Neuron (in vitro differentiated cells): Measurements from ENCODE around the gene HGFAC.

Experiments used
- H2AFZ ChIP-seq: one replicate; pipeline ENCODE4 v1.6.1; 2013; ENCODE audit warnings: low read depth, mild to moderate bottlenecking, inconsistent platforms, low read length, moderate library complexity
- H3K27me3 ChIP-seq: one replicate; pipeline ENCODE4 v1.6.1; 2013; ENCODE audit warnings: low read length; ENCODE audit not compliant: insufficient read depth
- H3K36me3 ChIP-seq: one replicate; pipeline ENCODE4 v1.6.1; 2013; ENCODE audit warnings: low read length; ENCODE audit not compliant: insufficient read depth
- H3K4me1 ChIP-seq: one replicate; pipeline ENCODE4 v1.6.1; 2013; ENCODE audit warnings: low read length; ENCODE audit not compliant: insufficient read depth
- H3K4me3 ChIP-seq: 2 replicates; pipeline ENCODE4 v1.5.1; 2013; ENCODE audit warnings: mild to moderate bottlenecking, low read length, moderate library complexity
- H3K9me3 ChIP-seq: one replicate; pipeline ENCODE4 v1.6.1; 2013; ENCODE audit warnings: low read length

The HGFAC gene

GRCh38 chr4:3435686-3435956, 6.1 kb upstream of the HGFAC start:
- H3K4me1 ChIP-seq: peaks cover 9% of the 10 kb centered on the region
- no peak overlapping the region for H2AFZ ChIP-seq
- no peaks in the 10 kb centered on the region for H3K9me3 ChIP-seq
- H3K4me3 ChIP-seq: no peak overlapping the region
- no peaks in the 10 kb centered on the region for H3K27me3 ChIP-seq
- H3K36me3 ChIP-seq: peaks cover 3% of the 10 kb centered on the region

DNA sequence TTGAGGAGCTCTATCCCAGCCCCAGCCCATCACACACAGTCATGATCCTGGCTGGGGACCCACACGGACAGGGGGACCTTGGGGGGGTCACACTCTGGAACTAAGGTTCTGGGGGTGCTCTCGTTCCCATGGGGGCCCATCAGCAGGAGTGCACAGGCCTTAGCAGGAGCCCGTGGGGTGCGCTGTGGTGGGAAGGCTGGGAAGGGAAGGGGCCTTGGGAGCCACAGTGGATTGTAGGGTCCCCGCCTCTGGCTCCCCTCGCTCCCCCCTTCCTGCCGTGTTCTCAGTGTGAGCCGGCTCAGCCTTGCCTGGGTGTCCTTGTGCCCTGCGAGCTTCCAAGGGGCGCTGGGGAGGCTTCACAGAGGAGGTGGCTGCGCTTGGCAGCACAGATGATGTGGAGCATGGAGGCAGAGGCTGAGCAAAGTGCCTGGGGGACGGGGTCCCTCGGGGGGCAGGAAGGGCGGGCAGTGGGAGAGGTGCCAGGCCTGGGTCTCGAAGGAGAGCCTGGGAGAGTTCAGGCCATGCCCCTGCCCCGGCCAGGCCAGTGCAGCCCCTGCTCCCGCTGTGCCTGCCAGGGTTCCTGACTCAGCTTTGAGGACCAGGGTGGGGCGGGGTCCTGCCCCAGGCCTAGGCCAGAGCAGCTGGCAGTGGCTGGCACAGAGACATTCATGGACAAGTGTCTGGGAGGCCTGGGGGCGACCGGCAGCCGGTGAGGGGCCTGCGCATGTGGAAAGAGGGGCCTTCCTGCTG, 5.5 kb upstream of the HGFAC start:
- Histone ChIP-seq H3K27me3 (no peaks in the 10 kb centered on the region), H3K36me3 (no peaks in the 10 kb centered on the region), H2AFZ (no peak overlapping the region), H3K4me3 (no peak overlapping the region), H3K9me3 (no peaks in the 10 kb centered on the region), H3K4me1 (peaks cover 9% of the 10 kb centered on the region)

DNA sequence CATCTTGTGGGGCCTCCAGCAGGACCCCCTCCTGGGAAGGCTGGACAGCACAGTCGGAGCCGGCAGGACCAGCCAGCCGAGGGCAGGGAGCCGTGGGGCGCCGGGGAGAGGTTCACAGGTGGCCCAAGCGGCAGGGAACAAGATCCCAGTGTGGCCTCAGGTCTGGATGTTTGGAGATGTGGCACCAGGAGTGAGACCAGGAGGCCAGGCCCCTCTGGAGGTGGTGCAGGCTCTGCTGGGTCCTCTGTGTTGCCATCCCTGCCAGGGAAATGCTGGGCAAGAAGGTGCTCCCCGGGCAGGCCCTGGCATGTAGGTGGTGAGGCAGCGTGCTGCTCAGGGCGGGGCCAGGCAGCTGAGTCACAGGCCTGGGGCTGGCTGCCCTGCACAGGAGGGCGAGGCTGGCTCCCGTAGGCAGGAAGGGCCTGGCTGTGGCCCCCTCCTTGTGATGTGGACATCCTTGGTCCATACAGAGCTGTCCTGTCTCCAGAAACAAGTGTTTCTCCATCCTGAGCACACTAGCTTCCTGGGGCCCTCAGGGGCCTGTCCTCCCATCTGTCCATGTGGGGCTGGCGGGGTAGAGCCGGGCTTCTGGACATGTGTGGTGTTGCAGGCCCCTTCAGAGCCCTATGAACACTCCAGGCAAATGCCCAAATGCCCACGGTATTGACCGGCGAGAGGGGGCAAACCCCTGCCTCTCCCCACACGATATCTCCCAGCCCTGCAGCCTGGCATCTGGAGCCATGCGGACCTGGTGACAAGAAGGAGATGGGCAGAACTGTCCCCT, 4.8 kb upstream of the HGFAC start:
- H2AFZ ChIP-seq: no peak overlapping the region

GRCh38 chr4:3437582-3437936, 4.2 kb upstream of the HGFAC start:
- peaks cover 9% of the 10 kb centered on the region for H3K4me1 ChIP-seq
- no peaks in the 10 kb centered on the region for H3K36me3 ChIP-seq
- H3K4me3 ChIP-seq: no peak overlapping the region
- H3K9me3 ChIP-seq: no peaks in the 10 kb centered on the region
- no peaks in the 10 kb centered on the region for H3K27me3 ChIP-seq
- H2AFZ ChIP-seq: no peak overlapping the region

More for the DNA sequence above, 4.8 kb upstream of the HGFAC start:
- peaks cover 9% of the 10 kb centered on the region for H3K4me1 ChIP-seq
- no peaks in the 10 kb centered on the region for H3K27me3 ChIP-seq
- no peaks in the 10 kb centered on the region for H3K9me3 ChIP-seq
- H3K36me3 ChIP-seq: no peaks in the 10 kb centered on the region
- H3K4me3 ChIP-seq: no peak overlapping the region

GRCh38 chr4:3437998-3438846, 3.5 kb upstream of the HGFAC start:
- H3K9me3 ChIP-seq: no peaks in the 10 kb centered on the region
- H3K36me3 ChIP-seq: no peaks in the 10 kb centered on the region
- no peaks in the 10 kb centered on the region for H3K27me3 ChIP-seq
- peaks cover 9% of the 10 kb centered on the region for H3K4me1 ChIP-seq
- no peak overlapping the region for H2AFZ ChIP-seq
- no peak overlapping the region for H3K4me3 ChIP-seq

DNA sequence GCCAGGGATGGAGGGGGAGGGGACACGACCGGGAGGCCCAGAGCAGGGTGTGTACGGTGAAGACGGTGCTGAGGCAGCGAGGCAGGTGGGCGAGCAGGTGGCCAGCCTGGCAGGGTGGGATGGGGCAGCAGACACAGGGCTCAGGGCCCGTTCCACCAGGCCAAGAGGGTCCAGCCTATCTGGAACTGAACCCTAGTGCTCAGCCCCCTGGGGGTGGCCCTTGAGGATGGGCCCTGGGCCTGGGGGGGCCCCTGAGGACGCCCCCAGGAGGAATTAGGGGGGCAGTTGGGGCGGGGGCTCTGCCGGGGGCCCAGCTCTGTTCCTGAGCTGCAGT, 3.0 kb upstream of the HGFAC start:
- Histone ChIP-seq H3K36me3 (no peaks in the 10 kb centered on the region), H3K9me3 (no peaks in the 10 kb centered on the region), H3K4me3 (no peak overlapping the region), H3K27me3 (no peaks in the 10 kb centered on the region), H3K4me1 (peaks cover 9% of the 10 kb centered on the region), H2AFZ (no peak overlapping the region)

DNA sequence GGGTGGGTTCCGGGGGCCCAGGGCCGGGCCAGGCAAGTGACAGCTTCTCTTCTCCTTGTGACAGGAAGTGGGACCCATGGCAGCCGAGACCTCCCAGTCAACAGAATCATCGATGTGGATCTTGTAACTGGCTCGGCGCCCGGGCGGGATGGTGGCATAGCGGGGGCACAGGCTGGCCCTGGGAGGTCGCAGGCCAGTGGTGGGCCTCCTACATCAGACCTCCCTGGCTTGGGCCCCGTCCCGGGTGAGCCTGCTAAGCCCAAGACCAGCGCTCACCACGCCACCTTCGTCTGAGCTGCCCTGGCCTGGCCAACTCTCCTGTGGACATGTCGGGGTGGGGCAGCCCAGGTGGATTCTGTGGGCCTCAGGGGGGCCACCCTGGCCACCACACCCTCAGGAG, 2.4 kb upstream of the HGFAC start:
- H3K27me3 ChIP-seq: no peaks in the 10 kb centered on the region
- peaks cover 6% of the 10 kb centered on the region for H3K4me1 ChIP-seq
- H3K4me3 ChIP-seq: no peak overlapping the region
- no peak overlapping the region for H2AFZ ChIP-seq
- no peaks in the 10 kb centered on the region for H3K36me3 ChIP-seq
- H3K9me3 ChIP-seq: no peaks in the 10 kb centered on the region

DNA sequence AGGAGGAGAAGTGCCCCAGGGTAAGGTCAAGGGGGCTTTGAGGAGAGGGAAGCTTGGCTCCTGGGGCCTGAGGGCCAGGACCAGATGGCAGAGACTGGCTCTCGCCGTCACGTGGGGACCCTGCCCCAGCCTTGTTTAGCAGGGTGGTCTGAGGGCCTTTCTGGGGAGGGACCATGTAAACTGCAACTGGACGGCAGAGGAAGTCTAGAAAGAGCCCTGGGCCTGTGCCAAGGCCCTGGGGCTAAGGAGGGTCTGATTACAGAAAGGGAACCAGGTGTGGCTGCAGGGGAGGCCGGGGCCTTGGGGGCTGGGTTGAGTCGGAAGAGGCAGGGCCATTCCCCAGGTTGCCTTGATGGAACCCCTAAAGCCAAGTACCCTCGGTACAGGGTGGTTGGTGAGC, 1.8 kb upstream of the HGFAC start:
- H3K4me1 ChIP-seq: peaks cover under 1% of the 10 kb centered on the region
- no peaks in the 10 kb centered on the region for H3K9me3 ChIP-seq
- no peaks in the 10 kb centered on the region for H3K36me3 ChIP-seq
- no peak overlapping the region for H2AFZ ChIP-seq
- no peak overlapping the region for H3K4me3 ChIP-seq
- H3K27me3 ChIP-seq: no peaks in the 10 kb centered on the region

GRCh38 chr4:3440979-3441500, 728 bp upstream of the HGFAC start:
- Histone ChIP-seq H3K4me1 (no peaks in the 10 kb centered on the region), H3K9me3 (no peaks in the 10 kb centered on the region), H3K4me3 (no peak overlapping the region)

GRCh38 chr4:3442460-3442958, 741 bp downstream of the HGFAC start:
- Histone ChIP-seq H3K27me3 (no peaks in the 10 kb centered on the region), H3K9me3 (no peaks in the 10 kb centered on the region), H2AFZ (no peak overlapping the region), H3K4me3 (no peak overlapping the region), H3K36me3 (no peaks in the 10 kb centered on the region), H3K4me1 (no peaks in the 10 kb centered on the region)

More at GRCh38 chr4:3440979-3441500, 728 bp upstream of the HGFAC start:
- H3K27me3 ChIP-seq: no peaks in the 10 kb centered on the region
- no peak overlapping the region for H2AFZ ChIP-seq
- H3K36me3 ChIP-seq: no peaks in the 10 kb centered on the region

GRCh38 chr4:3442959-3443749, 1.4 kb downstream of the HGFAC start:
- Histone ChIP-seq H3K9me3 (no peaks in the 10 kb centered on the region), H3K4me3 (no peak overlapping the region), H3K4me1 (no peaks in the 10 kb centered on the region), H3K36me3 (no peaks in the 10 kb centered on the region), H2AFZ (no peak overlapping the region), H3K27me3 (no peaks in the 10 kb centered on the region)

GRCh38 chr4:3443750-3444309, 2.1 kb downstream of the HGFAC start:
- H3K9me3 ChIP-seq: no peaks in the 10 kb centered on the region
- H3K36me3 ChIP-seq: no peaks in the 10 kb centered on the region
- H3K4me1 ChIP-seq: no peaks in the 10 kb centered on the region
- H2AFZ ChIP-seq: no peak overlapping the region
- no peak overlapping the region for H3K4me3 ChIP-seq
- no peaks in the 10 kb centered on the region for H3K27me3 ChIP-seq
